Hepatic stellate cell (primary cell): ENCODE data around the gene TUT7.
"Not testable (repeated sequence)": the region's sequence is repeated elsewhere in the genome, so short reads cannot be mapped to it uniquely, and the experiment has no call there.

Experiments
- DNase-seq: peaks from one replicate; pipeline ENCODE4 v3.0.0; 2011; ENCODE audit warnings: low spot score

The TUT7 gene

DNA sequence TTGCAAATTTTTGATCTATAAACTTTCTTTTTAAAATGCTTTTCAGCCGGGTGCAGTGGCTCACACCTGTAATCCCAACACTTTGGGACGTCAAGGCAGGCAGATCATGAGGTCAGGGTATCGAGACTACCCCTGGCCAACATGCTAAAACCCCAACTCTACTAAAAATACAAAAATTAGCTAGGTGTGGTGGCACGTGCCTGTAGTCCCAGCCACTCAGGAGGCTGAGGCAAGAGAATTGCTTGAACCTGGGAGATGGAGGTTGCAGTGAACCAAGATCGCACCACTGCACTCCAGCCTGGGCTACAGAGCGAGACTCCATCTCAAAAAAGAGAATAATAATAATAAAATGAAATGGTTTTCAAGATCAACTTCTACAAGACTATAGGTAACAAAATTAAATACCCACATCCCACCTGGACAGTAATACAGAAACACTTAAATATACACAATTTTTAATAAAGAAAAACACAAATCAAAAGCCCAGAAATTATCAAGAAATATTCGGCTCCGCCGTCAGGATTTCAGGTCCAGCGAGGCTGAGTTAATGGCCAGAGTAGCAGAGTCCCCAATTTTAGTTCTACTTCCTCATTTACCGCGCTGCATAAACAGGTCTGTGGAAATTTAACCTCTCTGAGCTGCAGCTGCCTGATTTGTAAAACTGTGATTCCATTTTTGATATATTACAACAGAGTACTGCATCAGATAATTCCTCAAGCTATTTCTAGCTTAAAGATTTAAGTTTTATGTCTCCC is 4.0 kb downstream of the TUT7 start:
- DNase-seq: no peak

GRCh38 chr9:86349271-86349670 is 4.9 kb downstream of the TUT7 start:
- no peak for DNase-seq

DNA sequence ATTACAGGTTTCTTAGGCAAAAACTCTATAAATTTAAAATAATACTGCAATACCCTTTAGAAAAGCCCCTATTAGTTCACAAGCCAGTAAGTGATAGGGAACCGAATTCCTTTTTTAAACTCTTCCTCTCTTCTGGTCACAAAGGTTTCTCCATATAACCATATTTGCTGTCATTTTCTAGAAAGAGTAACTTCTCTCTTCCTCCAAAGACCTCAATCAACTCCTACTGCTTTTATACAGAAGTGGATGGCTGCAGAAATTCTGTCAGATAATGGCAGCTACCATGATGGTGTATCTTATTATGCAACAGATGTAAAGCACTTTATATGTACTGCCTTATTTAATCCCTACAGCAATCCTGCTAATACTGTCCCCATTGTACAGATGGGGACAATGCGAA is 6.2 kb downstream of the TUT7 start:
- no peak for DNase-seq

GRCh38 chr9:86344818-86345217 is 9.4 kb downstream of the TUT7 start:
- DNase-seq: no peak

DNA sequence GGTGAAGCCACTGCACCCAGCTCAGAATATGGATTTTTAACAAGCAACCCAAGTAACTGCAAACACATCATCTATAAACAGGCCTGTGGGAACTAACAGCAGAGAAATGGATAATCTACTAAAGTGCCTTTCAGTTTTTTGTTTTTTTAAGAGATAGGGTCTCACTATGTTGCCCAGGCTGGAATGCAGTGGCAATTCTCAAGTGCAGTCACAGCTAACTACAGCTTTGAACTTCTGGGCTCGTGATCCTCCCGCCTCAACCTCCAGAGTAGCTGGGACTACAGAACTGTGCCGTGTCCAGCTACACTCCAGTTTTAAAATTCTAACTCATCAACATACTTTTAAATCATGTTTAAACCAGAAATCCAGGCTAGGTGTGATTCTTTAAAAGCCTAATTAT is 11.9 kb downstream of the TUT7 start:
- no peak for DNase-seq

GRCh38 chr9:86341007-86341491 is 13.2 kb downstream of the TUT7 start:
- no peak for DNase-seq

DNA sequence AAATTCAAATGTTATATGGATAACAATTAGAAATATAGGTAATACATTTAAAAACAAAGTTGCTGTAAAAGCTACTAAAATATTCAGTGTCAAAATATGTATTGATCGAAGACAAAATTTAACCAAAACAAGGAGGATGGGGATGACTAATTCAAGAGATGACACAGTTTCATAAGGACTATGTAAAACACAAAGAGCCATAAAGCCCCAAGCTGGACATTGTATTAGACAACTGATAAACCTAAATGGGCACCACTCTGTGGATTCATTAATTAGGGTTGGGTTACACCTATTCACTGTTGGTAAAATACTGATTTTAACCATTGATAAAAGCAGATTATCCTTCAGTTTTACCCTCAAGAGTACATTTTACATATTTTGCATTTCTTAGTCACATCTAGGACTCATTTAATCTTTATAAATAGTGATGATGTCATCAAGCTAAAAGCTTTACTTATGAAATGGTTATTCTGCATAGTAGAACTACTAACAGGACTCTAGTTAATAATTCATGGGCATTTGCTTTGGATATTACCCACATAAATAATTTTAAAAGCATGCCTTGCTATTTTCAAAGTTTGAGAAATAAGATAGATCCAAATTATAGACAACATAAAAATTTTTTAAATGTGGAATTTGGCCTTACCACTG is 13.7 kb downstream of the TUT7 start:
- DNase-seq: no peak

DNA sequence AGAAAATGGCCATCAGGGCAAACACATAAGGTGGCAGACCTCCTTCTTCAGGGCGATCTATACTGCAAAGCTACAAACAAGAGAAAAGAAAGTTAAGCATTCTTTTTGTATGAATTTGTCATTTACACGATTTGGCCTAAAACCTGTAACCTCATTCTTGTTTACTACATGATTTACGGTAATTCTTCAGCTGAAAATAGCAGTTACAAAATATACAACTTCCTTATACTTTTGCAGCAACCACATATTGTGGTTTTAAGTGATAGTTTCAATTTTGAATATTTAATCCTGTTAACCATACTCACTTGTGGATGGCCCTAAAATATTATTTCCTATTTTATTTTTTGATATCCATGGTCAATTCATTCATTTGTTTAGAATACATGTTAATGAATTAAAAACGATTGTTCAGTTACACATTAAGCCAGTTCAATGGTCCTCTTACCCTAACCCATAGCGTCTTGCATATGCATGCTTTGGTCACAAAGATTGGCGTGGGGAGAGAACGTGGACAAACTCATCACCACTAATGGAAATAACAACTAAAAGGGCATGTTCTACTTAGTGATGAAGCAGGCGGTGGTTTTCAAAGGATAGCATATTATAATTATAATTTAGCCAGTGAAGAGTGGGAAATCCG is 16.6 kb downstream of the TUT7 start:
- no peak for DNase-seq

DNA sequence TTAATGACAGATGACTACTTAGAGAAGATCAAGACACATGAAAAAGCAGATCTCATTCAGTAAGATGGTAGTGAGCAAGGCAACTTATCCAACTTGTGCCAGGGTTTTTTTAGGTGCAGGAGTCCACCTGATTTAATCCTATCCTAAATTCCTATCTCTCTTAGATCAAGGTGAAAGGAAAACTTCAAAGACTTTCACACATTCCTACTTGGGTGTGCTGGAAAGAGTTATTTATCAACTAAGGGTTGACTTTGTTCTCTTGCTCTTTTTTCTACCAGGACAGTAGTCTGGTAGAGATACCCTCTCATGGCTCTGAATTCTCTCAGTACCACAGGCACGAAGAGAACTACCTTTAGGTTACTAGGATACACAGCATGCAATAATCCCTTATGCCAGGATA is 18.2 kb downstream of the TUT7 start:
- DNase-seq: no peak

DNA sequence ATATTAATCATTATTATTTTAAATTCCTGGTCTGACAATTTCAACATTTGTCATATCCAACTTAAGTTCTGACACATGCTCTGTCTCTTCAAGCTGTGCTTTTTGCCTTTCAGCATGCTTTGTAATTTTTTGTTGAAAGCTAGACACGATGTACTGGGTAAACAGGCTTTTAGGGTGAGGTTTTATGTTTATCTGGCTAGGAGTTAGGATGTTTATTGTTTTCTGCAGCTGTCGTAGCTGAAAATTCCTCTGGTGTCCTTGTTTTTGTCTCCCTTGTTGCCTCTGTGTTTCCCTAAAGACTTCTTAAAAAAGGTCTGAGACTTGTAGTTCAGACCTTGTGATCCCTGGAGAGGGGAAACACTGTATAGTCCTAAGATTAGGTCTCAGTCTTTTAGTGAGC is 20.6 kb downstream of the TUT7 start:
- no peak for DNase-seq

- DNase-seq: no peak
Measured at GRCh38 chr9:86330186-86330585, 24.0 kb downstream of the TUT7 start.

DNA sequence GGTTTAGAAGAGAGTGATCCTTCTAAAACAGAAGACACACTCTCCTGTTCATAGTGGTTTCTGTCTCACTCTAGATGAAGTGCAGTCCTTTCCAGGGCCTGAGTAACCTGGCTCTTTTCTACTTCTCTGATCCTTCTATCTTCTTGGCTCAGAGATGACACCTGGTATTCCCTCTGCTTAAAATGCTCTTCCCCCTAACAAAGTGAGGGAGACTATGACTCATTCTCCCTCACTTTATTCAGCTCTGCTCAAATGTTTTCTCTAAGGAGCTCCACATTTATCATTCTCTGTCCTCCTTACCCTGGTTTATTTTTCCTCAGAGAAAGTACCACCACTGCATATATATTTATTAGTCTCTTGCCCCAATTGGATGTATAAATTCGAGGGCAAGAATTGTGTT is 24.6 kb downstream of the TUT7 start:
- no peak for DNase-seq

DNA sequence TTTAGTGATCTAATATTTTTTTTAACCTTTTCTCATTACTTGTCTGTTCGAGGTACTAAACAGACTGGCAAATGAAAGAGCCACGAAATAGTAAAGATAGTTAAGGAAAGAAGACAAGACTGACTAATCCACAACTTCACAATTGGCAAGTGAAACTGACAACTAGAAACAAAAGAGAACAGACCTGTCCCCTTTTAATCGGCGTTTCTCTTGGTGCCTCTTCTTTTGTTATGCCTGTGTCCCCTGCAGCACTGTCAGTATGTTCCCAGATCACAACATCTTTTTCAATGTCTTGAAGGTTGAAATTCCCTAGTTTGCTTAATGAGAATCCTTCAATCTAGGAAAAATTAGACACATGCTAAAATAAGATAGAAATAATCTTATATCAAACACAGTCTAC is 26.1 kb downstream of the TUT7 start:
- no peak for DNase-seq

- DNase-seq: no peak
Measured at GRCh38 chr9:86326536-86326935, 27.7 kb downstream of the TUT7 start.

DNA sequence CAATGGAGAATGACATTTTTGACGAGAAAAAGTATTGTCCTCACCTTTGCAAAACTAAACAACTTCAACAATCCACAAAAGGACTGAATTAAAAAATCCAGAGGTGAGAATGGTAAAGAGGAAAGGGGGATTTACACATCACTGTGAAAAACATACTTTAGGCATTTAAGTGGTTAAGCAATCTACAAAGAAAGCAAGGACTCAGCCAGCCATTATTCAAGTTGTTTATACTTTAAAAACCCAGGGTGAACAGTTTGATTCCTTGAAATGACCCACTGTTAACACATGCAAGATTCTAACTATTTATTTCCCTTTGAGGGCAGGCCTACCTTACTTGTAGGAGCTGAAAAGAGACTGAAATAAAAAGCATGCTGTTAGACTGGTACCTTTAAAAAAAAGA is 29.3 kb downstream of the TUT7 start:
- DNase-seq: no peak

DNA sequence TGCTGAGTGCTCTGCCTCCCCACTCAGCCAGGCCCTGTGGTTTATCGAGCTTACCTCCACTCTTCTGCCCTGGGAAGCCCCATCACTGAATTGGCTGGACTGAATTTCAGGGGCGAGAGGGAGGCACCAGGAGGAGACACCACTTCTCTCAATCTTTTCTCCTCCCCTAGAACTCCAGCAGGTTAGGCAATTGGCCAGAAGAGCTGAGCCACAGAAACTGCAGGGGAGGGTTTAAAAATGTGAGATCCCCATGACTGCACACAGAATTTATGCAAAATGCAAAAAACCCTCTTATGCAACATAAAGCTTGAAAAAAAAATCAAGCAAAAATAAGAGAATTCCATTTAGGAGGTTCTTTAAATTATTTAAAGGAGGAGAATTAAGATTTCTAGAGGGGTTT is 29.9 kb downstream of the TUT7 start:
- no peak for DNase-seq

GRCh38 chr9:86322973-86323644 is 31.1 kb downstream of the TUT7 start:
- no peak for DNase-seq

DNA sequence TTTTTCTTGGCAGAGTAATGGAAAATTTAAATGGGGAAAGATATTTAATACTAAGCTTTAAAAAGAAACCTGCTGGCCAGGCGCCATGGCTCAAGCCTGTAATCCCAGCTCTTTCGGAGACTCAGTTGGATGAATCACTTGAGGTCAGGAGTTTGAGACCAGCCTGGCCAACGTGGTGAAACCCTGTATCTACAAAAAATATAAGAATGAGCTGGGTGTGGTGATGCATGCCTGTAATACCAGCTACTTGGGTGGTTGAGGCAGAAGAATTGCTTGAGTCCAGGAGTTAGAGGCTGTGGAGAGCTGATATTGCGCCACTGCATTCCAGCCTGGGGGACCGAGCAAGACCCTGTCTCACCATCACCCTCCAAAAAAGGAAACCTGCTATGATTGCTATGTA is 32.8 kb downstream of the TUT7 start:
- DNase-seq: no peak

DNA sequence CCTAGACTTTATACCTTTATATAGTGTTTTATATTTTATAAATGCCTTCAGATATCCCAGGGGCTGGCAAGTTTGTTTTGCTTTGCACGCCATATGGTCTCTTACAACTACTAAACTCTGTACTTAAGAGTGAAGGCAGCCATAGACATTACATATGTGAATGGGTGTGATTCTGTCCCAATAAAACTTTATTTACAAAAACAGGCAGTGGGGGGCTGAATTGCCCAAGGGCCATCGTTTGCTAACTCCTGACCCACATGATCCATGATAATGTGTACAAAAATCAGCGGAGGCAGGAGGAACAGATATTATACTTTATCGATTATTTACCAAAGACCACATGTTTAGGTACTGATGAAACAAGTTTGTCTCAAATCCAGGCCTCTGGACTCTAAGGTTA is 36.0 kb downstream of the TUT7 start:
- DNase-seq: no peak

GRCh38 chr9:86315078-86315477 is 39.1 kb downstream of the TUT7 start:
- no peak for DNase-seq

DNA sequence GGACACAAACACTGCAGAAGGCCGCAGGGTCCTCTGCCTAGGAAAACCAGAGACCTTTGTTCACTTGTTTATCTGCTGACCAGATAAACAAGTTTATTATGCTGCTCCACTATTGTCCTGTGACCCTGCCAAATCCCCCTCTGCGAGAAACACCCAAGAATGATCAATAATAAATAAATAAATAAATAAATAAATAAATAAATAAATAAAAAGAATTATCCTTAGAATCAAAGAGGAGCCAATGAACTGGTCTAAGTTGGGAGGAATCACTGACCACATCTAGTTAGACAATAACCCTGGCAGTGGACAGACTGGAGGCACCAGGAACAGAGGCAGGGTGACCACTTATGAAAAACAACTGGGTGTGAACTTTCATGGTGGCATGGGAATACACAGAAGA is 41.3 kb downstream of the TUT7 start:
- DNase-seq: not testable (repeated sequence)

GRCh38 chr9:86308687-86309086 is 45.5 kb downstream of the TUT7 start:
- DNase-seq: peak; percentile 6

- no peak for DNase-seq
Measured at GRCh38 chr9:86304236-86304730, 49.9 kb downstream of the TUT7 start.
